DMS79 (cell line): Measurements from ENCODE around the gene TRMT10A.
"Not testable (repeated sequence)": the region's sequence is repeated elsewhere in the genome, so short reads cannot be mapped to it uniquely, and the experiment has no call there.

Experiments used
- DNase-seq: peaks from one replicate; lab custom pipeline; 2025; lab: John Stamatoyannopoulos, UW

The TRMT10A gene

DNA sequence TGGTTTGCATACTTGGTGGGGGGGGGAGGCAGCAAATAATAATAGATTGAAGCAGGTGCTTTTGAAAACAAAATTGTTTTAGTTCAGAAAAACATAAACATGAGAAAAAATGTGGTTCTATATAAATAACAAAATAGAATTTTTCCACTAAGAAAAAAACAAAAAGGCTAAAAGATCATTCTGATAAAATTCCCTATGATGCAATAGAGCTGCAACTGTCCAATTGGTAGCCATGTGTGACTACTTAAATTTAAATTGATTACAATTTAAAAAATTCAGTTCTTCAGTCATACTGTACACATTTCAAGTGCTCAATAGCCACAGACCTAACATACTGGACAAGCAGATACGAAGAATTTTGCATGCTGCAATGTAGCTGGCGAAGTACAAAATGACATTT, 11.0 kb downstream of the TRMT10A start:
- DNase-seq = no peak

DNA sequence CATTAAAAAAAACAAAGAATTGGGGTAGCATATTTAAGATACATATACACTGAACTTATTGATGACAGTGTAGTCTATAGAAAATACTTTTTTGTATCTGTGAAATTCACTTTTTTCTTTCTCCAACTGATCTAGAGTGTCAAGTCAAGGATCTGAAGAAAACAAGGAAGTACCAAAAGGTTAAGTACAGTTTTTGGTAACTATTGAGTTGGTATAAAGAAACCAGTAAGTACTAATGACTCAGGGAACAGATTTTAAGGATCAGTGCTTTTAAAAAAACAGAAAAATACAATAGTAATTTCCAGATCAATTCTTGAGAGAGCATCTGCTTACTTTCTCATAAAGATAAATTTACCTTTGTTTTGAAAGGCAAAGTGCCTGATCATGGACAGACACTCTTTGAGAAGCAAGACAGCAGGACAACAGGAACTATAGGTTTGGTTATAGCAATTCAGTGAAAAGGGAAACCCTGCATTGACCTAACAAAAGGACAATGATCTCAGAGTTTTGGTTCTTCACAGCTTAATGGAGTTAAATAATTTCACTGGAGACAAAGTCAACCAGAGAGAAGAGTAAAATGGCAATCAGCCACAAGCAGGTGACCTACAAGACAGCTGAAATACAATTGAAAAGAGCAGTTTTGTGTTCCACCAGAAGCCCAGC, 23.4 kb downstream of the TRMT10A start:
- no peak for DNase-seq

DNA sequence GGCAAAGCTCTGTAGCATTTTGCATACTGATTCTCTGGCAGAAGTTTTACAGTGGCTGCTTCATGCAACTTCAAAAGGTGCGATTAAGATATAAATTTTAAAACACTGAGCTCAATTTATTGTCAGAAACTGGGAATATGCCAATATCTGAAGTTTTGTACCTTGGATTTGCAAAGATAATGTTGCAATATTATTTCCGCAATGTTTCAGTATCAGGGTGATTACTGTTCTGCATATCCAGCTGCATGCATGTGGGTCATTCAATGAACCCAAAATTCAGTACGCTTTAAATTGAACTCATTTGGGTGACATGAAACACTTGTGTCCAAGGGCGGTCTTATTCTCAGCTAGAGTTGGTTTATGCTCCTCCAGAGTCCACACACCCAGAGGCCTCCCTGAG, 26.2 kb downstream of the TRMT10A start:
- no peak for DNase-seq

GRCh38 chr4:99536848-99537247, 27.0 kb downstream of the TRMT10A start:
- no peak for DNase-seq

DNA sequence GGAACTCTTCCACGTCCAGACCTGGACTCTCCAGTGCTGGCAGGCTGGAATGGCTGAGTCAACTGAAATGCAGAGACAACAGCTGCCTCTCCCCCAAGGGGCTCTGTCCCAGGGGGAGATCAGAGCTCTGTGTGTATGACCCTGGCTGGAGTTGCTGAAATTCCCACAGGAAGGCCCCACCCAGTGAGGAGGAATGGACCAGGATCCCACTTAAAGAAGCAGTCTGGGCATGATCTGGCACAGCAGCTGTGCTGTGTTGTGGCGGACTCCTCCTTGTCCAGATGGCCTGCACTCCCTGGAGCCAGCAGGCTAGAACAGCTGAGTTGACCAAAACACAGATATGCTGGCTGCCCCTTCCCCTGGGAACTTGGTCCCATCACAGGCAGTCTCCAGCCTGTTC, 27.6 kb downstream of the TRMT10A start:
- DNase-seq = no peak

- DNase-seq = not testable (repeated sequence)
These were observed 29.1 kb downstream of the TRMT10A start for GRCh38 chr4:99534699-99535098.

- DNase-seq = no peak
These were observed 33.9 kb downstream of the TRMT10A start for GRCh38 chr4:99529956-99530355.

DNA sequence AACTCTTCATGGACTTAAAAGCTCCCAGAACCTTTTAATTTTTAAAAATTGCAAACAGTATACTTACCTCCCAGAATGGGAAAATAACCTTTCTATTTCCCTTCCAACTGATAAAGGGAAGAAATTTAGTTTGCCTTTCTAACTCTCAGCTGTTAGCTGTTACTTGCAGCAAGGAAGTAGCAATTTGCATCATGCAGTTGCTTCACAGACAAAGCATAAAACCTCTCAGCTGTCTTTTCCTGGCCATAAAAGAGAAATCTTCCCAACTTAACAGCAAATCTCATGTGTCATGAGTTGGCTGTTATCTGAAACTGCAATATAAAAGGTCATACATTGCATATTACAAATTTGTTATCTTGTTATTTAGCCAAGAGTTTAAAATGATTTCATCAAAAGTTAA, 34.6 kb downstream of the TRMT10A start:
- DNase-seq = no peak

GRCh38 chr4:99518601-99519295, 45.1 kb downstream of the TRMT10A start:
- no peak for DNase-seq

DNA sequence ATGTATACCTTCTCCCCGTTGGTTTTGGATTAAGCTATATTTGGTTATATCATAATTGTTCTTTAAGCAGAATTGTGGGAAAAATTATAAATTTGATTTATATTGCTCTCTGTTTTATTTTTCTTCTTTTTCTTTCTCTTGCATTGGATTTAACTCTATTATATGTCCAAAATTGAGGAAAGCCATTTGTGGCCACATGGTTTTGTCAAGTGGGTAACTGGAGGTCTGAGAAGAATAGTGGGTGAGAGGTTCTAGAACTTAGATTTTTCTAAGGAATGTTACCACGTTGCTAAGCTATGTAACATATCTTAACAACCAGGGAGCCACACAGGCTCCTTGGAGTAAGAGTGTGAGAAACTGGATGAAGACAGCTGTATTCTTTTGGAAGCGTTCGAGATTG, 53.1 kb downstream of the TRMT10A start, which contains the start of gene C4orf17:
C4orf17 (plus strand) TSS at position 301 of the 400 bp plus-strand sequence. CDS start 2,061 bp downstream, outside the sequence.
- DNase-seq = no peak

- DNase-seq = no peak
These were observed 56.1 kb downstream of the TRMT10A start for GRCh38 chr4:99507762-99508161.

DNA sequence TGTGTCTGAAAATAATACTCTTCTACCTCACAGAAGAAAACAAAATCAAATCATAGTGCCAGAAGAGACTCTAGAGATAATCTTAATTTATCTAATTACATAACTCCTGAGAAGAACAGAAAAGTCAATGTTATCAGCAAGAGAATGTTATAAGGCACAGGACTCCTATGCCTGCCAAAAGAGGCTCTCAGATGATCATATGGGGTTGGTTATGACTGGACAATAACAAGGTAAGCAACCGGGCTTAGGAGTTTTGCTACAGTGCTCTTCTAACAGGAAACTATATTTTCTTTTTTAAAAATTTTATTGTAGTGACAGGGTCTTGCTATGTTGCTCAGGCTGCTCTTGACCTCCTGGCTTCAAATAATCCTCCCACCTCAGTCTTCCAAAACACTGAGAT, 56.5 kb downstream of the TRMT10A start:
- no peak for DNase-seq

DNA sequence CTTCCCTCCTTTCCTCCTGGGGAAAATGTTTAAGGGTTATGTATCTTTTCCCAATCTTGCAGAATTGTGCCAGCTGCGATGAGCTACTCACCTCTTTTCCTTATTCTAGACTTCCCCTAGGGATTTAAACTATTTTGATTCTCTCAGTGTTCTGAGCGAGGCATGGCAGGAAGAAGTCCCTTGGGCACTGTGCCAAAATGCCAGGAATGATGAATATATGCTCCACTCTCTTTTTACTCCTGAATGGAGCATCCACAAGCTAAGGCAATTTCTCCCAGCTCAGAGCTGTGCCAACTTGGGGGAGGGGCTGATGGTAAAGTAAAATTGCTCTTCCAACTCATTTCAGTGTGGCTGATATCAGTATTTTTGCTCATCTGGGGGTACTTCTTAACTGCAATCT, 57.1 kb downstream of the TRMT10A start:
- no peak for DNase-seq

GRCh38 chr4:99504804-99505502, 58.9 kb downstream of the TRMT10A start:
- no peak for DNase-seq
